BJ (cell line): ENCODE results near the gene PPY. TPM values are rescaled to one million over a fixed set of nuclear protein-coding genes. Genes with fewer than 3 reads are reported as not detected.
A peak's percentile ranks its signal among the peaks of the same experiment; 100 is the strongest.

Experiments used
- CTCF ChIA-PET: fragments of 350-600 bp; formaldehyde crosslinking; extraction: SDS; loops from one replicate; lab custom pipeline; 2021; ENCODE audit warnings: antibody characterized with exemption, inconsistent platforms; lab: Yijun Ruan, JAX
- POLR2A ChIA-PET: fragments of 300-600 bp; sonication (Branson Sonifier 250); formaldehyde crosslinking; extraction: SDS; loops from one replicate; lab custom pipeline; 2021; ENCODE audit warnings: antibody characterized with exemption; lab: Charles Lee
- DNase-seq: peaks from one replicate; pipeline ENCODE4 v3.0.0-alpha.2; 2011; ENCODE audit warnings: low read depth
- H3K27me3 ChIP-seq: 2 replicates; pipeline ENCODE4 v1.6.0; 2011; ENCODE audit warnings: low read length; ENCODE audit not compliant: control insufficient read depth, insufficient read depth
- H3K36me3 ChIP-seq: 2 replicates; pipeline ENCODE4 v1.5.1; 2011; ENCODE audit warnings: low read length; ENCODE audit not compliant: control insufficient read depth, insufficient read depth
- H3K4me3 ChIP-seq: 2 replicates; pipeline ENCODE4 v1.5.1; 2011; ENCODE audit warnings: low read depth, mild to moderate bottlenecking, control low read depth, low read length
- CTCF ChIP-seq: IDR thresholded peaks from 2 replicates; pipeline ENCODE4 v1.5.1; 2011; ENCODE audit warnings: low read depth, mild to moderate bottlenecking, control low read depth, inconsistent platforms, low read length, moderate library complexity; ENCODE audit not compliant: insufficient read depth
- polyA plus RNA-seq: library from polyadenylated mRNA; depleted of rRNA; stranded (reverse); fragments of >200 nt; gene quantifications from 2 replicates; pipeline ENCODE4 v1.2.3, GENCODE V29; 2011

PPY gene
- polyA plus RNA-seq, 1 experiment: not detected

- no peak for TF ChIP-seq CTCF
- peaks cover 4% of the 10 kb centered on the region for H3K27me3 ChIP-seq
- POLR2A ChIA-PET: no interaction called here
- H3K36me3 ChIP-seq: no peaks in the 10 kb centered on the region
- no peak for DNase-seq
- H3K4me3 ChIP-seq: no peak overlapping the region
- CTCF ChIA-PET: interaction anchor here (0.9 to 5.8 kb wide), 5 partner anchors 12 to 27 kb away, joined by 3 to 40 read pairs (median 3); no protein-coding TSS in a partner anchor
These were observed 36.8 kb downstream of the PPY start for GRCh38 chr17:43905400-43905984.

- ChIA-PET POLR2A (interaction anchor here (0.5 kb wide), 1 partner anchor 175 kb away, joined by 10 read pairs; no protein-coding TSS in a partner anchor), CTCF (interaction anchor here (1.1 to 9.5 kb wide), 3 partner anchors 9 to 214 kb away, joined by 3 to 59 read pairs (median 39); no protein-coding TSS in a partner anchor)
These were observed 40.3 kb downstream of the PPY start for GRCh38 chr17:43901861-43902589.

GRCh38 chr17:43900858-43901754, 41.2 kb downstream of the PPY start:
- DNase-seq: no peak
- Histone ChIP-seq H3K36me3 (no peaks in the 10 kb centered on the region; the same call in 1 of the 2 replicates), H3K27me3 (no peaks in the 10 kb centered on the region), H3K4me3 (peak overlapping the region; percentile 27)
- ChIA-PET CTCF (interaction anchor here (1.1 to 9.5 kb wide), 5 partner anchors 10 to 215 kb away, joined by 3 to 59 read pairs (median 6); no protein-coding TSS in a partner anchor), POLR2A (interaction anchor here (0.5 kb wide), 1 partner anchor 174 kb away, joined by 10 read pairs; no protein-coding TSS in a partner anchor)
- TF ChIP-seq CTCF: no peak

More at GRCh38 chr17:43901861-43902589, 40.3 kb downstream of the PPY start:
- no peaks in the 10 kb centered on the region; the same call in 1 of the 2 replicates for H3K36me3 ChIP-seq
- no peak for DNase-seq
- H3K4me3 ChIP-seq: no peak overlapping the region
- TF ChIP-seq CTCF: no peak
- peaks cover 2% of the 10 kb centered on the region for H3K27me3 ChIP-seq

GRCh38 chr17:43900183-43900857, 42.0 kb downstream of the PPY start:
- no peak for DNase-seq
- H3K36me3 ChIP-seq: no peaks in the 10 kb centered on the region; the same call in 1 of the 2 replicates
- no peaks in the 10 kb centered on the region for H3K27me3 ChIP-seq
- no peak for TF ChIP-seq CTCF
- peak overlapping the region; percentile 27 for H3K4me3 ChIP-seq
- CTCF ChIA-PET: interaction anchor here (1.1 to 9.5 kb wide), 5 partner anchors 10 to 216 kb away, joined by 3 to 59 read pairs (median 6); no protein-coding TSS in a partner anchor
- POLR2A ChIA-PET: no interaction called here
